CD14-positive monocyte (primary cell): ENCODE results near the gene PLXNC1. TPM values are rescaled to one million over a fixed set of nuclear protein-coding genes. Genes with fewer than 3 reads are reported as not detected.

Source experiments
- DNase-seq, 3 donors: peaks; one replicate each; pipeline ENCODE4 v3.0.0-alpha.2; 2011 to 2022
- H2AFZ ChIP-seq: 2 replicates; pipeline ENCODE4 v1.6.0; 2012; ENCODE audit warnings: mild to moderate bottlenecking, low read depth, low read length, inconsistent platforms; ENCODE audit not compliant: insufficient read depth, poor library complexity, severe bottlenecking
- H3K27ac ChIP-seq, 2 donors: 1 replicate in 1 of 2; 2 replicates in 1 of 2; pipeline ENCODE4 v1.5.1; 2012 to 2013; ENCODE audit warnings: low read length in 2 of 2, control low read depth in 1 of 2, inconsistent platforms in 1 of 2, low read depth in 1 of 2, mild to moderate bottlenecking in 1 of 2
- H3K27me3 ChIP-seq, 2 donors: one replicate each; pipeline versions ENCODE4 v1.6.0 to v1.6.1; 2011 to 2013; ENCODE audit warnings: low read length in 2 of 2; ENCODE audit not compliant: control insufficient read depth in 2 of 2, insufficient read depth in 2 of 2
- H3K36me3 ChIP-seq, 2 donors: replicated peaks in 1 of 2; 1 replicate in 1 of 2; 2 replicates in 1 of 2; pipeline versions ENCODE4 v1.5.1 to v1.6.1; 2012 to 2013; ENCODE audit warnings: low read length in 2 of 2, control low read depth in 1 of 2, inconsistent platforms in 1 of 2, mild to moderate bottlenecking in 1 of 2; ENCODE audit not compliant: insufficient read depth in 2 of 2, control insufficient read depth in 1 of 2
- H3K4me1 ChIP-seq, 2 donors: 1 replicate in 1 of 2; 2 replicates in 1 of 2; pipeline versions ENCODE4 v1.5.1 to v1.6.1; 2012 to 2013; ENCODE audit warnings: low read length in 2 of 2, control low read depth in 1 of 2, inconsistent platforms in 1 of 2, mild to moderate bottlenecking in 1 of 2, moderate library complexity in 1 of 2; ENCODE audit not compliant: insufficient read depth in 2 of 2, control insufficient read depth in 1 of 2
- H3K4me2 ChIP-seq: replicated peaks from 2 replicates; pipeline ENCODE3; 2012; ENCODE audit warnings: low read length, moderate library complexity, mild to moderate bottlenecking; ENCODE audit not compliant: poor library complexity, severe bottlenecking; ENCODE audit errors: extremely low read depth
- H3K4me3 ChIP-seq, 3 experiments: fragments of 200-600 bp in 1 of 3; sonication (generic) in 1 of 3; replicated peaks in 1 of 3; 1 replicate in 2 of 3; 2 replicates in 1 of 3; pipeline ENCODE4 v1.5.1; 2011 to 2013; ENCODE audit warnings: low read length in 3 of 3, mild to moderate bottlenecking in 3 of 3, control low read depth in 2 of 3, low read depth in 2 of 3, inconsistent platforms in 1 of 3, moderate library complexity in 1 of 3
- H3K79me2 ChIP-seq: 2 replicates; pipeline ENCODE4 v1.6.0; 2012; ENCODE audit warnings: mild to moderate bottlenecking, control low read depth, inconsistent platforms, low read length, moderate library complexity; ENCODE audit not compliant: insufficient read depth
- H3K9ac ChIP-seq: 2 replicates; pipeline ENCODE4 v1.6.0; 2017; ENCODE audit warnings: low read length, mild to moderate bottlenecking; ENCODE audit not compliant: insufficient read depth, poor library complexity, severe bottlenecking
- H3K9me3 ChIP-seq, 2 donors: replicated peaks in 1 of 2; 1 replicate in 1 of 2; 2 replicates in 1 of 2; pipeline versions ENCODE4 v1.5.1 to v1.6.1; 2012 to 2013; ENCODE audit warnings: low read length in 2 of 2, control low read depth in 1 of 2; ENCODE audit not compliant: control insufficient read depth in 1 of 2, insufficient read depth in 1 of 2
- H4K20me1 ChIP-seq: 2 replicates; pipeline ENCODE4 v1.6.0; 2012; ENCODE audit warnings: mild to moderate bottlenecking, low read length, control low read depth, moderate library complexity; ENCODE audit not compliant: insufficient read depth
- H3K27ac Mint-ChIP-seq, 7 donors: one replicate each; pipeline ENCODE4 v1.8.0; 2020; ENCODE audit warnings: mild to moderate bottlenecking in 7 of 7, mixed read lengths in 7 of 7, moderate library complexity in 6 of 7, inconsistent platforms in 2 of 7
- H3K27me3 Mint-ChIP-seq, 3 donors: one replicate each; pipeline ENCODE4 v1.8.0; 2021 to 2022; ENCODE audit warnings: low read depth in 3 of 3, mild to moderate bottlenecking in 3 of 3, mixed read lengths in 3 of 3, moderate library complexity in 3 of 3, inconsistent platforms in 1 of 3
- H3K36me3 Mint-ChIP-seq, 2 donors: one replicate each; pipeline ENCODE4 v1.8.0; 2020; ENCODE audit warnings: mixed read lengths in 2 of 2, inconsistent platforms in 1 of 2, mild to moderate bottlenecking in 1 of 2
- H3K4me1 Mint-ChIP-seq: one replicate; pipeline ENCODE4 v1.8.0; 2020; ENCODE audit warnings: mild to moderate bottlenecking, mixed read lengths
- H3K4me3 Mint-ChIP-seq, 2 donors: one replicate each; pipeline ENCODE4 v1.8.0; 2020; ENCODE audit warnings: mild to moderate bottlenecking in 2 of 2, mixed read lengths in 2 of 2, moderate library complexity in 1 of 2
- H3K9me3 Mint-ChIP-seq, 7 donors: one replicate each; pipeline ENCODE4 v1.8.0; 2020 to 2022; ENCODE audit warnings: mixed read lengths in 7 of 7, mild to moderate bottlenecking in 6 of 7, moderate library complexity in 6 of 7, inconsistent platforms in 2 of 7
- WGBS: methylation state at CpG from one replicate; pipeline ENCODE4 v1.1.5; 2013; ENCODE audit warnings: missing lambda C conversion rate; ENCODE audit not compliant: insufficient coverage; 5-methylcytosine and 5-hydroxymethylcytosine counted together
- intact Hi-C, 2 donors: fragments of 100-400 bp; cut with micrococcal nuclease; formaldehyde crosslinking; loops; one replicate each; pipeline versions ENCODE4 v1.15.0 to v1.15.1; 2023
- polyA plus RNA-seq, 3 donors: library from polyadenylated mRNA; depleted of rRNA in 1 of 3; unstranded in 2 of 3; stranded (reverse) in 1 of 3; fragments of 300-500 nt in 2 of 3; fragments of >200 nt in 1 of 3; fragmentation: Illumina TruSeq in 2 of 3; gene quantifications; 1 replicate in 2 of 3; 2 replicates in 1 of 3; pipeline ENCODE4 v1.2.3, GENCODE V29; 2012 to 2021
- TF ChIP-seq, protein P1 (sequence below): fragments of 200-600 bp; IDR thresholded peaks from one replicate; pipeline ENCODE4 v1.8.0; 2022; ENCODE audit warnings: antibody characterized with exemption, mild to moderate bottlenecking

PLXNC1 gene
- polyA plus RNA-seq, 3 donors = 14.3 to 35.2 (median 15.4) TPM

- Mint-ChIP-seq H3K27me3 (peaks cover 0 to 3% (median 1%) of the 10 kb centered on the region in 3 donors), H3K9me3 (peaks cover 0 to 4% (median 2%) of the 10 kb centered on the region in 7 donors), H3K4me3 (no peak overlapping the region), H3K4me1 (peaks cover 17% of the 10 kb centered on the region), H3K36me3 (no peaks in the 10 kb centered on the region), H3K27ac (no peak overlapping the region)
- no peaks in the 10 kb centered on the region for H3K9me3 ChIP-seq
- WGBS = no CpG with 5 or more reads among the region's 6 CpGs
- no peak overlapping the region for H3K27ac ChIP-seq
- H4K20me1 ChIP-seq = no peaks in the 10 kb centered on the region
- intact Hi-C loops = loop anchor here in 1 of 2 donors (5.0 kb wide), 1 partner anchor 398 kb away; no protein-coding TSS in a partner anchor
- no peak overlapping the region for H2AFZ ChIP-seq
- H3K4me1 ChIP-seq = peaks cover 3 to 11% of the 10 kb centered on the region in 2 donors
- no peaks in the 10 kb centered on the region for H3K79me2 ChIP-seq
- H3K36me3 ChIP-seq = no peaks in the 10 kb centered on the region
- TF ChIP-seq, protein P1, sequence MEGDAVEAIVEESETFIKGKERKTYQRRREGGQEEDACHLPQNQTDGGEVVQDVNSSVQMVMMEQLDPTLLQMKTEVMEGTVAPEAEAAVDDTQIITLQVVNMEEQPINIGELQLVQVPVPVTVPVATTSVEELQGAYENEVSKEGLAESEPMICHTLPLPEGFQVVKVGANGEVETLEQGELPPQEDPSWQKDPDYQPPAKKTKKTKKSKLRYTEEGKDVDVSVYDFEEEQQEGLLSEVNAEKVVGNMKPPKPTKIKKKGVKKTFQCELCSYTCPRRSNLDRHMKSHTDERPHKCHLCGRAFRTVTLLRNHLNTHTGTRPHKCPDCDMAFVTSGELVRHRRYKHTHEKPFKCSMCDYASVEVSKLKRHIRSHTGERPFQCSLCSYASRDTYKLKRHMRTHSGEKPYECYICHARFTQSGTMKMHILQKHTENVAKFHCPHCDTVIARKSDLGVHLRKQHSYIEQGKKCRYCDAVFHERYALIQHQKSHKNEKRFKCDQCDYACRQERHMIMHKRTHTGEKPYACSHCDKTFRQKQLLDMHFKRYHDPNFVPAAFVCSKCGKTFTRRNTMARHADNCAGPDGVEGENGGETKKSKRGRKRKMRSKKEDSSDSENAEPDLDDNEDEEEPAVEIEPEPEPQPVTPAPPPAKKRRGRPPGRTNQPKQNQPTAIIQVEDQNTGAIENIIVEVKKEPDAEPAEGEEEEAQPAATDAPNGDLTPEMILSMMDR = peak; percentile 85
- peak; percentile 44 to 66 (median 62) for DNase-seq
- H3K4me2 ChIP-seq = no peak overlapping the region
- no peak overlapping the region for H3K9ac ChIP-seq
- no peaks in the 10 kb centered on the region for H3K27me3 ChIP-seq
- H3K4me3 ChIP-seq = no peak overlapping the region
These were observed 14.2 kb upstream of the PLXNC1 start for GRCh38 chr12:94133964-94134795.

- Mint-ChIP-seq H3K27ac (no peak overlapping the region), H3K4me3 (no peak overlapping the region), H3K27me3 (peaks cover 0 to 3% (median 0%) of the 10 kb centered on the region in 3 donors), H3K36me3 (no peaks in the 10 kb centered on the region), H3K9me3 (peaks cover 0 to 2% (median 0%) of the 10 kb centered on the region in 7 donors), H3K4me1 (peaks cover 19% of the 10 kb centered on the region)
- no peak overlapping the region for H3K4me2 ChIP-seq
- TF ChIP-seq, protein P1 = no peak
- DNase-seq = no peak
- H3K9ac ChIP-seq = no peak overlapping the region
- peaks cover 3 to 12% of the 10 kb centered on the region in 2 donors for H3K4me1 ChIP-seq
- H2AFZ ChIP-seq = no peak overlapping the region
- no peaks in the 10 kb centered on the region for H3K9me3 ChIP-seq
- H3K27me3 ChIP-seq = no peaks in the 10 kb centered on the region
- H3K79me2 ChIP-seq = no peaks in the 10 kb centered on the region
- H3K27ac ChIP-seq = no peak overlapping the region
- H4K20me1 ChIP-seq = no peaks in the 10 kb centered on the region
- H3K4me3 ChIP-seq = no peak overlapping the region
- intact Hi-C loops = loop anchor here in 1 of 2 donors (5.0 kb wide), 1 partner anchor 396 kb away; no protein-coding TSS in a partner anchor
- H3K36me3 ChIP-seq = no peaks in the 10 kb centered on the region
- WGBS = no CpG with 5 or more reads among the region's 1 CpG
These were observed 12.5 kb upstream of the PLXNC1 start for GRCh38 chr12:94135896-94136295.
